ENCODE measurements around the gene OR6J1.
"Not testable (repeated sequence)": the region's sequence is repeated elsewhere in the genome, so short reads cannot be mapped to it uniquely, and the experiment has no call there.

Gene OR6J1

DNA sequence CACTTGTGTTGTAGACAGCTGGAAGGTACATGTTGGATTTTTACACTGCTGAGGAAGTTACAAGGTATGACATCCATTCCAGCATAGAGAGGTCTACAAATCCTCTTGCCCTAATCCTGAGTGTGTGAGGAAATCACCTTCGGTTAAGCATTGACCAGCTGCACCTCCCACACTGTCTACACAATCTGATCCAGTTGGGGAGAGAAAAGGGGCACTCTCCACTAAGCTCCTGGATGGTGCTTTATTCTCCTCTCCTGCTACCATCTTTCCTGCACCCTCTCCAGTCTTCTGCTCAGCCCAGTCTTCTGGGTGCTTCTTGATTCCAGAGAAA lies at the start of gene OR6J1:
Gene OR6J1, minus strand, starts transcription at position 48 of the 331 bp plus-strand sequence. CDS start 9,541 bp downstream, outside the sequence.
- intact Hi-C loops (cut with DNase I), result no loop called here
- no peak for DNase-seq

DNA sequence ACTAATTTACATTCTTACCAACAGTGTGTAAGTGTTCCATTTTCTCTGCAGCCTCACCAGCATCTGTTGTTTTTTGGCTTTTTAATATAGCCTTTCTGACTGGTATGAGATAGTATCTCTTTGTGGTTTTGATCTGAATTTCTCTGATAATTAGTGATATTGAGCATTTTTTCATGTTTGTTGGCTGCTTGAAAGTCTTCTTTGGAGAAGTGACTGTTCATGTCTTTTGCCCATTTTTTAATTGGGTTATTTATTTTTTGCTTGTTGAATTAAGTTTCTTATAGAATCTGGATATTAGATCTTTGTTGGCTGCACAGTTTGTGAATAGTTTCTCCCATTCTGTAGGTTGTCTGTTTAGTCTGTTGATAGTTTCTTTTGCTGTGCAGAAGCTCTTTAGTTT lies 48.0 kb upstream of the OR6J1 start:
- intact Hi-C loops (cut with DNase I), result no loop called here
- no peak for DNase-seq

DNA sequence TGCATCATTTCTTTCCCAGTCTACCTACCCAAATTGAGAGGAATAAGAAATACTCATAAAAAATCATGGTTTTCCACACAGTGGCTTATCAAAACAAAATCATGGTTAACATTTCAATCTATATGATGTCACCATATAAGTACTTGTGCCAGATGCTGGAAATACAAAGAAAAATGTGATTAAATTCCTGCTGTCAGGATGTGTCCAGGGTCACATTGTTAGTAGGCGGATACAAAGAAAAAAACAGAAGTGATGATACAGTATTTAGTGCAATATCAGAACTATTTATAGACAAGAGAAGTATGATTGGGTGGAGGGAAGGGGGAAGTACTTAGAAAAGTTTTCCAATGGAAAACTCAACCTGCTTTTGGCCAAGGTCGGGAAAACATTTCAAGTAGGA lies 47.0 kb upstream of the OR6J1 start:
- DNase-seq, result no peak
- intact Hi-C loops (cut with DNase I), result no loop called here

DNA sequence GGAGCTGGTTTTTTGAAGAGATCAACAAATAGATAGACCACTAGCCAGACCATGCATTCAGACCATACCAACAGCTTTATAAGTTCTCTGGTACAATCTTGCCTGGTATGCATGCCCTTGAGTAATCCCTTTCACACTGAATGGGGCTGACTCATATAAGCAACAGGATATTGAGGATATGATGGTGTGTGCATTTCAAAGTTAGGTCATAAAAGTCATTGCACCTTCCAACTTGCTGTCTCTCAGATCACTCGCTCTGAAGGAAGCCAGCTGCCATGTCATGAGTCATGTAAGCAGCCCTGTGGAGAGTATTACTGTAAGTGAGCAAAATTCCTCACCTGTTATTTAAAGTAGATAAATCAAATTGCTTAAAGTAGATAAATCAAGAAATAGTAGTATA lies 45.0 kb upstream of the OR6J1 start:
- intact Hi-C loops (cut with DNase I), result no loop called here

DNA sequence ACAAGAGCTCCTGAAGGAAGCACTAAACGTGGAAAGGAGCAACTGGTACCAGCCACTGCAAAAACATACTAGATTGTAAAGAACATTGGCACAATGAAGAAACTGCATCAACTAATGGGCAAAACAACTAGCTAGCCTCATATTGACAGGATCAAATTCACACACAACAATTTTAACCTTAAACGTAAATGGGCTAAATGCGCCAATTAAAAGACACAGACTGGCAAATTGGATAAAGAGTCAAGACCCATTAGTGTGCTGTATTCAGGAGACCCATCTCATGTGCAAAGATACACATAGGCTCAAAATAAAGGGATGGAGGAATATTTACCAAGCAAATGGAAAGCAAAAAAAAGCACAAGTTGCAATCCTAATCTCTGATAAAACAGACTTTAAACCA lies 43.8 kb upstream of the OR6J1 start:
- DNase-seq; intact Hi-C loops (cut with DNase I): not testable (repeated sequence)

More for the DNA sequence above, 45.0 kb upstream of the OR6J1 start:
- no peak for DNase-seq

DNA sequence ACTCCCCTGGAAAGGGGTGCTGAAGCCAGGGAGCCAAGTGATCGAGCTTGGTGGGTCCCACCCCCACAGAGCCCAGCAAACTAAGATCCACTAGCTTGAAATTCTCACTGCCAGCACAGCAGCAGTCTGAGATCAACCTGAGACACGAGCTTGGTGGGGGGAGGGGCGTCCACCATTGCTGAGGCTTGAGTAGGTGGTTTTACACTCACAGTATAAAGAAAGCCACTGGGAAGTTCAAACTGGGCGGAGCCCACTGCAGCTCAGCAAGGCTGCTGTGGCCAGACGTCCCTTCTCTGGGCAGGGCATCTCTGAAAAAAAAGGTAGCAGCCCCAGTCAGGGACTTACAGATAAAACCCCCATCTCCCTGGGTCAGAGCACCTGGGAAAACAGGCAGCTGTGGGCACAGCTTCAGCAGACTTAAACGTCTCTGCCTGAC lies 42.0 kb upstream of the OR6J1 start:
- intact Hi-C loops (cut with DNase I); DNase-seq: not testable (repeated sequence)

DNA sequence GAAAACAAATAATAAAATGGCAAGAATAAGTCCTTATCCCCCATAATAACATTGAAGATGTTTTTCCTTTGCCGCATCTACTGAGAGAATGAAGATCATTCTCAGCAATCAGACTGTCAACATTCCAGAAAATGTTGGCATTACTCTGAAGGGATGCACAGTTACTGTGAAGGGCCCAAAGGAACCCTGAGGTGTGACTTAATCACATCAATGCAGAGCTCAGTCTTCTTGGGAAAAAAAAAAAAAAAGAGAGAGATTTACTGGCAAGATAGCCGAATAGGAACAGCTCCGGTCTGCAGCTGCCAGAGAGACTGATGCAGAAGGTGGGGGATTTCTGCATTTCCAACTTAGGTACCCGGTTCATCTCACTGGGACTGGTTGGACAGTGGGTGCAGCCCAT lies 41.3 kb upstream of the OR6J1 start:
- no peak for DNase-seq
- intact Hi-C loops (cut with DNase I), result no loop called here

DNA sequence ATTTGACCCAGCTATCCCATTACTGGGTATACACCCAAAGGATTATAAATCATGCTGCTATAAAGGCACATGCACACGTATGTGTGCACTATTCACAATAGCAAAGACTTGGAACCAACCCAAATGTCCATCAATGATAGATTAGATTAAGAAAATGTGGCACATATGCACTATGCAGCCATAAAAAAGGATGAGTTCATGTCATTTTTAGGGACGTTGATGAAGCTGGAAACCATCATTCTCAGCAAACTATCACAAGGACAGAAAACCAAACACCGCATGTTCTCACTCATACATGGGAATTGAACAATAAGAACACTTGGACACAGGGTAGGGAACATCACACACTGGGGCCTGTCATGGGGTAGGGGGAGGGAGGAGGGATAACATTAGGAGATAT lies 39.3 kb upstream of the OR6J1 start:
- intact Hi-C loops (cut with DNase I); DNase-seq: not testable (repeated sequence)

DNA sequence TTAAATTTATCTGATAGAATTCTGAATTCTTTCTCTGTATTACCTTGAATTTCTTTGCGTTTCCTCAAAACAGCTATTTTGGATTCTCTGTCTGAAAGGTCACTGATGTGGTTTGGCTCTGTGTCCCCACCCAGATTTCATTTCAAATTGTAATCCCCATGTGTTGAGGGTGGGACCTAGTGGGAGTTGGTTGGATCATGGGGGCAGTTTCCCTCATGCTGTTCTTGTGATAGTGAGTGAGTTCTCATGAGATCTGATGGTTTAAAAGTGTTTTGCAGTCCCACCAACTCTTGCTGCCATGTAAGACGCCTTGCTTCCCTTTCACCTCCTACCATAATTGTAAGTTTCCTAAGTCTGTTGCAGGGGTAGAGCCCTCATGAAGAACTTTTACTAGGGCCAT lies 34.1 kb upstream of the OR6J1 start:
- intact Hi-C loops (cut with DNase I), result no loop called here
- no peak for DNase-seq

DNA sequence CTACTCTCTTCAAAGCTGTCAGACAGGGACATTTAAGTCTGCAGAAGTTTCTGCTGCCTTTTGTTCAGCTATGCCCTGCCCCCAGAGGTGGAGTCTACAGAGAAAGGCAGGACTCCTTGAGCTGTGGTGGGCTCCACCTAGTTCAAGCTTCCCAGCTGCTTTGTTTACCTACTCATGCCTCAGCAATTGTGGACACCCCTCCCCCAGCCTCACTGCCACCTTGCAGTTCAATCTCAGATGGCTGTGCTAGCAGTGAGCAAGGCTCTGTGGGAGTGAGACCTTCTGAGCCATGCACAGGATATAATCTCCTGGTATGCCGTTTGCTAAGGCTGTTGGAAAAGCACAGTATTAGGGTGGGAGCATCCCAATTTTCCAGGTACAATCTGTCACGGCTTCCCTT lies 33.4 kb upstream of the OR6J1 start:
- DNase-seq; intact Hi-C loops (cut with DNase I): not testable (repeated sequence)

DNA sequence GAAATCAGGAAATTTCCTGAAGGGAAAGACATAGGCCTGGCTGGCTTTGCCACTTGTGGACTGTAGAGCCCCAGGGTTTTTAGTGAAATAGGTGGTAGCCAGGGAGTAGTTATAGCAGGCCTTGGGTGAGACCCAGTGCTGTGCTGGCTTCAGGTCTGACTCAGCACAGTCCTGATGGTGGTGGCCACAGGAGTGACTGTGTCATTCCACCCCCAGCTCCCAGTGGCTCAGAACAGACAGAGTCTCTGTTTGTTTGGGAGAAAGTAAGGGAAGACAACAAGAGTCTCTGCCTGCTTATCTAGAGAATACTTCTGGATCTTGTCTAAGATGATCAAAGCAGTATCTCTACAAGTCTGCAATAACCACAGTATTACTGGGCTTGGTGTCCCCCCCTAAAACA lies 27.5 kb upstream of the OR6J1 start:
- no peak for DNase-seq
- intact Hi-C loops (cut with DNase I), result no loop called here

DNA sequence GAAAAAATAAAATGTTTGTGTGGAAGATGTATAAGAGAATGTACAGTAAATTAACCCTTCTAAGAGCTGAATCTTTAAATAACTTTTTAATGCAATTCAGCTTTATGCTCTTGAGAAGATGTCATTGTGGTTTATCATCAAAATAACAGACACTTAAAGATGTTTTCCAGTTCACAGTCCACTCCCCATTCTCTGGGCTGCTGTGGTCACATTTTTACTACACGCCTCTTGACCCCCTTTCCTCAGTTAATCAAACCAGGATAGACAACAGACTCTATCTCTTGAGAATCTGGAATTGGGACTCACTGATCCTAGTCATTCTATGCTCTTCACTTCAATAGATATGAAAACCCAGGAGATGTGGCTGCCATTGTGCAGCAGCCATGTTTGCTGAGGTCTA lies 24.7 kb upstream of the OR6J1 start:
- intact Hi-C loops (cut with DNase I), result no loop called here
- DNase-seq, result no peak

DNA sequence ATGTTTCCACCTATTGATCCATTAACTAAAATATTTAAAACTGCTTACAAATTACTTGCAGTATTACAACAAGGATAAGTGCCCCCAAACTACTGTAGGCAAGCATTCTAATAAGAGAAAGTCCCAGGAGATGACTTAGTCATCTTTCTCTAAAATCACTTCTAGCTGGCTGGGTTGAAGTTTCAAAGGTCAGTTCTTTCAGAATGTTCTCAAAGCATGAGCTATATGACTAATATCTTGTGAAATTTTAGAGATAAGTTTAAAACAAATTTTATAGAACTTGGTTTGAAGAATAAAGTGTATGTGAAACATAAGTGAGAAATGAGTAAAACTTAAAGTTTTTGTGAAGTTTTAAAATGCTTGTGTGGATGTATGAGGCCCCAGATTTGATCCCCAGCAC lies 24.3 kb upstream of the OR6J1 start:
- intact Hi-C loops (cut with DNase I), result no loop called here
- DNase-seq, result no peak

DNA sequence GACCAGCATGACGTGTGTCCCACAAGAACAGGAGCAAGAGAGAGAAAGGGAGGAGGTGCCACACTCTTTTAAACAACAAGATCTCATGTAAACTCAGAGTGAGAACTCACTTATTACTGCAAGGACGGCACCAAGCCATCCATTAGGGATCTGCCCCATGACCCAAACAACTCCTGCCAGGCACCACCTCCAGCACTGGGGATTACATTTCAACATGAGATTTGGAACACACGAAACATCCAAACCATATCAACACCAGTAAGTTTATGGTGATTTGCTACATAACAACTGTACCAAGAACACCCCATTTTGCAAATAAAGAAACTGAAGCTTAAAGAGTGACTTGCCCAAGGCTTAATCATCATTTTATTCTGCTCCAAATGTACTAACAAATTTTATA lies 23.7 kb upstream of the OR6J1 start:
- DNase-seq, result no peak
- intact Hi-C loops (cut with DNase I), result no loop called here

DNA sequence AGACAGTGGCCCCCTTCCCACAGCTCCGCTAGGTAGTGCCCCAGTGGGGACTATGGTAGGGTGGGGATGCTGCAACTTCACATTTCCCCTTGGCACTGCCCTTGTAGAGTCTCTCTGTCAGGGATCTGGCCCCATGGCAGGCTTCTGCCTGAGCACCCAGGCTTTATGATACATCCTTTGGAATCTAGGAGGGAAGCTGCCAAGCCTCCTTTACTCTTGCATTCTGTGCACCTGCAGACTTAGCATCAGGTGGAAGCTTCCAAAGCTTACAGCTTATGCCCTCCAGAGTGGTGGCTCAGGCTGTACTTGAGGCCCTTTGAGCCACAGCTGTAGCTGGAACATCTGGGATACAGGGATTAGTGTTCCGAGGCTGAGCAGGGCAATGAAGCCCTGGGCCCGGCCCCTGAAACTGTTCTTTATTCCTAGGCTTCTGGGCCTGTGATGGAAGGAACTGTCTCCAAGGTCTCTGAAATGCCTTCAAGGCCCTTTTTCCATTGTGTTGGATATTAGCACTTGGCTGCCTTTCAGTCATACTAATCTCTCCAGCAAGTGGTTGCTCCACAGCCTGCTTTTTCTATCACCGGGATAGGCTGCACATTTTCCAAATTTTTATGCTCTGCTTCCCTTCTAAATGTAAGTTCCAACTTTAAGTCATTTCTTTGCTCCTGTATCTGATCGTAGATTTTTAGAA lies 22.2 kb upstream of the OR6J1 start:
- no peak for DNase-seq
- intact Hi-C loops (cut with DNase I), result no loop called here

DNA sequence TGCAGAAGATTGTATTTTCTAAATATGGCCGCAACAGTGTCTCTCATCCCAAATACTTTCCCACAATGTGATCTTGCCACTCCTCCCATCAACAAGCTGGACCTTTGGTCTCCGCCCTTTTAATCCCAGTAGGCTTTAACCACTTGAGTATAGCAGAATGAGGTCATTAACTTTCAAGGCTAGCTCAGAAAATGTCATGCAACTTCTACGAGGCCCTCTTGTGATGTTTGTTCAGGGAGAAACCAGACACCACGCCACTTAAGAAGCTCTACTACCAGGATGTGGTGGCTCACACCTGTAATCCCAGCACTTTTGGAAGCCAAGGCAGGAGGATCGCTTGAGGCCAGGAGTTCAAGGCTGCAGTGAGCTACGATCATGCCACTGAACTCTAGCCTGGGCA lies 20.1 kb upstream of the OR6J1 start:
- no peak for DNase-seq
- intact Hi-C loops (cut with DNase I), result no loop called here

DNA sequence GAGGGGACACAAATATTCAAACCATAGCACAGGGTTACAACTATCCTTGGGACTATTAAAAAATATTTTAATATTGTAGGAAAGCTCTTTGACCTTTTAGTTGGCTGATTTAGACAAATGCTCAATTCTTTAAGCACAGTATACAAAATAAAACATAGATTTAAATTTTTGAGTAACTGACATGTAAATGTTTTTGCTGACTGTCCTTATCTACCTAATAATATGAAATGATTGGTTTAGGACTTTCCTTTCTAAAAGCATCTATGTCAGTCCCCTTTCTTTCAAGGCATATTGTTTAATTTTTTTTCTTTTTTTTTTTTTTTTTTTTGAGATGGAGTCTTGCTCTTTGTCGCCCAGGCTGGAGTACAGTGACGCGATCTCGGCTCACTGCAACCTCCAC lies 16.5 kb upstream of the OR6J1 start:
- no peak for DNase-seq
- intact Hi-C loops (cut with DNase I), result no loop called here

DNA sequence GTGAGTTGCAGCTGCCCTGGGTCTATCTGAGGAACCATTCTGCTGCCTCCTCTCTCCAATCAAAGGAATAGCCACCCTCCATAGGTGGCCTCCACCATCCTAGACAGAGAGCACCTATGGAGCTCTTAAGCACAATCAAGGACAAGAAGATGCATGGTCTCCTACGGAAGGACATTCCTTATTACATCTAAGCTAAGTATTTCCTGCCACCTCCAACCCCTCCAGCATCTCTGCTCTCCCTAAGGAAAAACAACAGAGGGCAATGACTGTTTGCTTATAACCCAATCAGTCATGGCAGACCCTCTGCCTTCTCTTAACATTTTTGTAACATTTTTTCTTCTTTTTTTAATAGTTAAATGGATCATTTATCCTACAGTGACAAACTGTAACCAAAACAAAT lies 14.8 kb upstream of the OR6J1 start:
- intact Hi-C loops (cut with DNase I), result no loop called here

DNA sequence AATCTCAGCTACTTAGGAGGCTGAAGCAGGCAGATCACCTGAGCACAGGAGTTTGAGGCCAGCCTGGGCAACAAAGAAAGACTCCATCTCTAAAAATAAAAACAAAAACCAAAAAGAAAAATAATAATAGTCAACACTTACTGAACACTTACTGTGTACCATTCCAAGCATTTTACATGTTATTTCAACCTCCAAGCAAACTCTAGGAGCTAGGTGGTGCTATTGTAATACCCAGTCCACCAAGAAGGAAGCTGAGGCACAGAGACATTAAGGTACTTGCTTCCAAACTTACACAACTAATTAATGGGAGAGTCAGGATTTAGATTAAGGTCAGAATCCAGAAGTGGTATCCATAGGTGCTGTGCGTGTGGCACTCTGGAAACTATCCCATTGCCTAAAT lies 13.7 kb upstream of the OR6J1 start:
- intact Hi-C loops (cut with DNase I), result no loop called here

More for the DNA sequence above, 14.8 kb upstream of the OR6J1 start:
- no peak for DNase-seq

DNA sequence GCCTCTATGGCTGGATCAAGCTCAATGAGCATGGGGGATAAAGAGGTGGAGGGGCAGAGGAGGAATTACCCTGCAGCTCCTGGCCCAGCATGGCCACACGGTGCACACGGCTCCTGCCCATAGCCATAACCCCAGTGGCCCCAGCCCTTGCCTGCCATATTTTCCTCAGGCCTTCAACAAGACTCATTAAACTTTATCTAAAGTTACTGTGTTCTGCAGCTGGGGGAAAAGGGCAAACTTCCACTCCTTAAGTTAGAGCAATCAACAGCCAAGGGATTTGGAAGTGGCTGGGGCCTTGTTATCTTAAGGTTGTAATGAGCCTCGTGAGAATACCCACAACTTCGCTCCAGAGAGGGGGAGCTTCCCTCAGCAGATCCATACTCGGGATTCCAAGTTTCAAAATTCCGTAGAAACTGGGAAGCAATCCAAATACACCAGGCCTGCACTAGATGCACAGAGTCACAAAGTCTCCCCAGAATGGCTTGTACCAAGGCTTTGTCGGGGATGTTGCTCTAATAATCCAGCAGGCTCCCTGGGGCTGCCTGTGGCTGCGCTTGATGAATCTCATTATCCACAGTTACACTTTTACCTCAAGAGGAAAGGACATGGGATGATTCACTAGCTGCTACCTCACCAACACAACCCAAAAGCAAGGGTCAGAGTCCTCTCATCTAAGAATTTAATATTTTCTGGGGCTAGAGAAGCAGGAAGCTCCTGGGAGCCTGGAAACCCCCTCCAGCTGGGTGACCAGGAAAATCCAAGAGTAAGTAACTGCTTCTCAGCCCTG lies 13.0 kb upstream of the OR6J1 start:
- intact Hi-C loops (cut with DNase I), result no loop called here
- no peak for DNase-seq

More for the DNA sequence above, 13.7 kb upstream of the OR6J1 start:
- peak in 1 of 42 donors; percentile 8 for DNase-seq

DNA sequence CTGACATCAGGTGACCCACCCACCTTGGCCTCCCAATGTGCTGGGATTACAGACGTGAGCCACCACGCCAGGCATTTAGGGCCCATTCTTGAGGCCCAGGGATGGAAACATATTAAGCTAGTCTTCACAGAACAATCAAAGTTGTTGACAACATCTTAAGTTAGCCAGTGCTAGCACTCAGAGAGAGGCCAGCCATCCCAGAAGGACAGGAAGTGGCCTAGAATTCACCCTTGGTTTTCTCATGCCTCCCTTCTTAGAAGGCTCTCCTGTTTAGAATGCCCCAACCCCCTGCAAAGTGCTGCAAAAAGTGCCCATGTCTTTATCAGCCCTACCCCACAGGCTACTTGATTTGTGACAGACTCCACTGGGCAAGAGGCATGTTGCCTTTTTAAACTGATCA lies 12.1 kb upstream of the OR6J1 start:
- intact Hi-C loops (cut with DNase I), result no loop called here
- no peak for DNase-seq
